ENCODE results near the gene TFG.
"Not testable (repeated sequence)": the region's sequence is repeated elsewhere in the genome, so short reads cannot be mapped to it uniquely, and the experiment has no call there.

TFG gene

GRCh38 chr3:100708989-100709841 is at the start of gene TFG:
Gene TFG, plus strand, starts transcription at chr3:100709494. Its CDS starts 4,192 bp downstream, at chr3:100713686.
- peak; percentile 98 for DNase-seq

GRCh38 chr3:100661294-100661693 is 48.0 kb upstream of the TFG start:
- not testable (repeated sequence) for DNase-seq

DNA sequence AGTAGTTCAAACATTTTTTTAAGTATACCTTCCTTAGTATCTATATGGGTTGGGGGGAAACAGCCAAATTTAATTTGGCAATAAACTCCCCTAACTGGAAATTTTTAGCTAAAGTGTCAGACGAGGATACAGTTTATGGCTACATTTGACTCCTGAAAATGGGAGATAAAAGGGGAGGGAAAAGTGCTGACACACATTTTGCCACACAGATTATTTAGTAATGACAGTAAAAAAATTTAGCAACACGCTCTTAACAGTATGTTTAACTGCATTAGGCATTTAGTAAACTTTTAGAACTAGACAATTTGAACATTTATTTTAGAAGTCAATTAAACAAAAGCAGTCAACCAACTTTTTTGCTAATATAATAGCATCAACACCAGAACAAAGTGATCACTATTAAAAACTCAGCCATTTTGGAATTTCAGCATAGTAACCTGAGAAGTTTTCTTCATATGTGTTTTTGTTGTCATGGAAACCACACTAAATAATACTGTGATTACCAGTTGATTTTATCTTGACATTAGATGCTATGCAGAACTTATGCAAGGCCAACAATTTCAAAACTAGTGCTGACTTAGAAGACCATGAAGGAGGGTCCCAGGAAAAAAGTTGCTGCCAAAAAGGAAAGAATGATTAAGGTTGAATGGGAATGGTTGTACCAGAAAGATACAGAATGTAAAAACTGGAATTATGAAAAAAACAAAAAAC is 47.0 kb upstream of the TFG start:
- no peak for DNase-seq

- DNase-seq: peak; percentile 24
Measured at GRCh38 chr3:100665230-100665629, 44.1 kb upstream of the TFG start.

- DNase-seq: not testable (repeated sequence)
Measured at GRCh38 chr3:100666699-100667098, 42.6 kb upstream of the TFG start.

DNA sequence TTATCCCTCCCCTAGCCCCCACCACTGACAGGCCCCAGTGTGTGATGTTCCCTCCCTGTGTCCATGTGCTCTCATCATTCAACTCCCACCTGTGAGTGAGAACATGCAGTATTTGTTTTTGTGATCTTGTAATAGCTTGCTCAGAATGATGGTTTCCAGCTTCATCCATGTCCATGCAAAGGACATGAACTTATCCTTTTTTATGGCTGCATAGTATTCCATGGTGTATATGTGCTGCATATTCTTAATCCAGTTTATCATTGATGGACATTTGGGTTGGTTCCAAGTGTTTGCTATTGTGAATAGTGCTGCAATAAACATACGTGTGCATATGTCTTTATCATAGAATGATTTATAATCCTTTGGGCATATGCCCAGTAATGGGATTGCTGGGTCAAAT is 42.0 kb upstream of the TFG start:
- not testable (repeated sequence) for DNase-seq

- not testable (repeated sequence) for DNase-seq
Measured at GRCh38 chr3:100670995-100671394, 38.3 kb upstream of the TFG start.

DNA sequence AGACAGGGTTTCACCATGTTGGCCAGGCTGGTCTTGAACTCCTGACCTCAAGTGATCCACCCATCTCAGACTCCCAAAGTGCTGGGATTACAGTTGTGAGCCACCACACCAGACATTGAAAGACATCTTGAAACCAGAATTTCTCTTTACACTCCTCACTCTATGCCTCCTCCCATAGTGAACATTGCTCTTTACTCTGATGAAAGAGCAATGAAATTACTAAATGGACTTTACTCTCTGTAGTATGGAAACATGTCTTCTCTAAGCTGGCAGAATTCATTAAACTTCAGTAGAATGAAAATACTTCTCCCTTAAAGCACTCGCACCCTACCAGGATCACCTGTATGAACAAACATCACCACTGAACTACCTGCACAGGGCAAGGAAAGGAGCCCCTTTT is 27.8 kb upstream of the TFG start:
- no peak for DNase-seq

- DNase-seq: no peak
Measured at GRCh38 chr3:100682056-100682853, 27.0 kb upstream of the TFG start.

DNA sequence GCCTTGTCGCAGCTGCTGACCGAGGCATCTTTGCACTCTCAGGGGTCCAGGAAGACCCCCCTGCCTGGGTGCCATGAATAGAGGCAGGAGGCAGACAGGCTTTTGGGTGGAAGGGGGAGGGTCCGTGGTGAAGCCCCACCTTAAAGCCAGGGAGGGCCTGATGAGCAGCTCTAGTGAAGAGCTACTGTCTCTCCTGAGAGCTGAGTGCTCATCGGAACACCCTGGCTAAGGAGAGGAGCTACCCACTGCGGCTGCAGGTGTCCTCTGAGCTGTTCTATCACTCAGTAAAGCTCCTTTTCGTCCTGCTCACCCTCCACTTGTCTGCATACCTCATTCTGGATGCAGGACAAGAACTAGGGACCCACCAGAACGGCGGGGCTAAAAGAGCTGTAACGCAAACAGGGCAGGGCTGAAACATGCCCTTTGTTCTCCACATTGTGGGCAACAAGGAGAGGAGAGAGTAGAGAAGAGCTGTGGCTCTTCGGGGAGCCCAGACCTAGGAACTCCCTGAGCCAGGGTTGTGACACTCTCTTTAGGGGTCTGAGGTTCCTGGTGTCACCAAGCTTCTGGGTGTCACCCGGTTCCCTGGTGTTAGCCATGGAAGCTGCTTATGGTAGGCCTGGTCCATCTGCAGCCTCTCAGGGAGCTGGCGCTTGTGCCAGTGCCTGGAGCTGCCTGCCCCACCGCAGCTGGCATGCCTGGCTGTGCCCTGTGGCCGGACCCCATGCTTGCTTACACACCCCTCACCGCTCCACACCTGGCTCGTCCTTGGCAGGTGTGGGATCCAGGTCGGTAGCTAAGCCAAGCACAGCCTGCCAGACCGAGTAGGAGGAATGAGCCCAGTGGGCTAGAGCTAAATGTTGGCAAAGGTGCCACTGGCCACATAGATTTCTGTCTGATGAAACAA is 26.2 kb upstream of the TFG start:
- no peak for DNase-seq

GRCh38 chr3:100693225-100693624 is 16.1 kb upstream of the TFG start:
- DNase-seq: no peak

GRCh38 chr3:100695696-100696095 is 13.6 kb upstream of the TFG start:
- no peak for DNase-seq

GRCh38 chr3:100696161-100696560 is 13.1 kb upstream of the TFG start:
- DNase-seq: no peak

GRCh38 chr3:100697172-100697571 is 12.1 kb upstream of the TFG start:
- no peak for DNase-seq

GRCh38 chr3:100697723-100698285 is 11.5 kb upstream of the TFG start:
- no peak for DNase-seq

- no peak for DNase-seq
Measured at GRCh38 chr3:100698736-100699135, 10.6 kb upstream of the TFG start.

DNA sequence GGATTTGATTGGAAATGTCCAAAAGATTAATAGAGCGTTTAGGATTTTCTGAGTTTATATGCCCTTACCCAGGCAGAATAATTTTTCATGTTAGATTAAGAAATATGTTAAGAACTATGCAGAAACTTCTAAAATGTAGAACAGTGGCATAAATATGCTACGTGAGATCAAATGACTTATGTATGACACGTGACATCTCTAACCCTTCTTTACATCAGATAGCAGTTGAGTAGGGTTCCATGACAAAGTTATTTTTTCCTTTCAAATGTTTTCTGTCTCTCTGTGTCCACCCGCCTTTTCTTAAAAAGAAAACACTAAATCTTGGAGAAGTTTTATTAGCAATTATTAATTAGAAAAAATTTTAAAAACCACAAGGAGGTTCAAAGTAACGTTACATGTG is 8.6 kb upstream of the TFG start:
- DNase-seq: no peak

DNA sequence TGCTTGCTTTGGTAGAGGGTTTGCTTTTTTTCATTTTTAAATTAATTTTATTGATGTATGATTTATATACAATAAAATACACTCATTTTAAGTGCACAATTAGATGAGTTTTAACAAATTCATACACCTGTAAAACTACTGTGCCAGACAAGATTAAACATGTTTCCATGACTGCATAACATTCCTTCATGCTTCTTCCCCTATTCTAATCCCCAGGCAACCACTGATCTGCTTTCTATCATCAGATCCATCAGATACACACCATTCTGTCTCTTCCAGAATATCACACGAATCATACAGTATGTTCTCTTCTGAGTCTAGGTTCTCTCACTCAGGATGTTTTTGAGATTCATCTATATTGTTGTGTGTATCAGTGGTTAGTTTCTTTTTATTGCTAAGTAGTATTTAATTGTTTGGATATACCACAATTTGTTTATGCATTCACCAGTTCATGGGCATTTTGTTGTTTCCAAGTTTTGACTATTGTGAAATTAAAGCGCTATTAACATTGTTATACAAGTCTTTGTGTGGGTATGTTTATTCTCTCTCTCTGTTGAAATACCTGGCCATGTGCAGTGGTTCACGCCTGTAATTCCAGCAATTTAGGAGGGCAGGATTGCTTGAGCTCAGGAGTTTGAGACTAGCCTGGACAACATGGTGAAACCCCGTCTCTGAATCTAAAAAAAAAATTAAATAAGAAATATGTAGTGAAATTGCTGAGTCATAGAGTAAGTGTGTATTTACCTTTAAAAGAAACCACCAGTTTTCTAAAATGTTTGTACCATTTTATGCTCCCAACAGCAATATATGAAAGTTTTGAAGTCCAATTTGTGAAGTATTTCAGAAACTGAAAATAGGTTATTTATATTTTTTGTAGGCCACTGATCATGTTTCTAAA is 7.0 kb upstream of the TFG start:
- DNase-seq: no peak

GRCh38 chr3:100702980-100703345 is 6.3 kb upstream of the TFG start:
- no peak for DNase-seq

DNA sequence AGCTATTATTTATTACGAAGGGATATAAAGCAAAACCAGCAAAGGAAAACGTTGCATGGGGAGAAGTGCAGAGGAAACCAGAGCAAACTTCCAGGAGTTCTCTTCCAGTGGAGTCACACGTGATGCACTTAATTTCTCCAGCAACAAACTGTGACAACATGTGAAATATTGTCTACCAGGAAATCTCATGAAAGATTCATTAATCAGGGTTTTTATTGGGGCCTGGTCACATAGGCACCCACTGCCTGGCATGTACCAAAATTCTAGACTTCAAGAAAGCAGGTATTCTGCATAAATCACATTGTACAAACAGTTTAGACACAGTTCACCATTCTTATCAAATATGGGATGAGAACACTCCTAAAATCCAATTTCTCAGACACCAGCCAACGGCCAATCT is 5.4 kb upstream of the TFG start:
- no peak for DNase-seq

- DNase-seq: no peak
Measured at GRCh38 chr3:100706365-100706764, 2.9 kb upstream of the TFG start.

Measured in activated T-cell treated with anti-CD3 and anti-CD28 coated beads, Interleukin-2, amount 50 U/mL, for 1 hour (primary cell).